ENCODE measurements around the gene SERGEF. TPM values are rescaled to one million over a fixed set of nuclear protein-coding genes. Genes with fewer than 3 reads are reported as not detected.

The SERGEF gene
- total and polyA plus RNA-seq, 2 of the 4 experiments (the other 2 are of a cell fraction), result 12.2 to 18.1 TPM

DNA sequence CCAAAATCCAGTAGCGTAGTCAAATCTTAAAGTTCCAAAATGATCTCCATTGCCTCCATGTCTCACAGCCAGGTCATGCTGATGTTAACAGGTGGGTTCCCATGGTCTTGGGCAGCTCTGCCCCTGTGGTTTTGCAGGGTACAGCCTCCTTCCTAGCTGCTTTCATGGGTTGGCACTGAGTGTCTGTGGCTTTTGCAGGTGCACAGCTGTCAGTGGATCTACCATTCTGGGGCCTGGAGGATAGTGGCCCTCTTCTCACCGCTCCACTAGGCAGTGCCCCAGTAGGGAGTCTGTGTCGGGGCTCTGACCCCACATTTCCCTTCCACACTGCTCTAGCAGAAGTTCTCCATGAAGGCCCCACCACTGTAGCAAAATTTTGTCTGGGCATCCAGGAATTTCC, 145.5 kb downstream of the SERGEF start:
- Histone ChIP-seq H2BK15ac (ENCODE audit: low read depth, low read length) (no peak overlapping the region), H3K4ac (ENCODE audit: low read depth, low read length) (no peak overlapping the region), H3K18ac (ENCODE audit: low read depth, low read length) (no peak overlapping the region), H3K4me3 (ENCODE audit: insufficient read depth, low read depth, low read length) (no peak overlapping the region), H4K5ac (ENCODE audit: low read depth, low read length) (no peak overlapping the region), H3K27ac (ENCODE audit: insufficient read depth, low read length) (no peak overlapping the region), H3K9me1 (ENCODE audit: insufficient read depth, low read length) (0 out of 2 replicates have a peak, but pooled peaks cover 4% of the 10 kb centered on the region), H3K23ac (ENCODE audit: low read depth, low read length) (no peak overlapping the region), H3K27me3 (ENCODE audit: control insufficient read depth, insufficient read depth, low read length) (no peaks in the 10 kb centered on the region), H4K20me1 (ENCODE audit: insufficient read depth, low read length) (no peaks in the 10 kb centered on the region; the same call in 1 of the 2 replicates), H3K4me2 (ENCODE audit: low read depth, low read length) (no peak overlapping the region), H2BK20ac (ENCODE audit: low read depth, low read length) (no peak overlapping the region), H2BK5ac (ENCODE audit: low read depth, low read length, poor library complexity, severe bottlenecking) (no peak overlapping the region), H3K9me3 (ENCODE audit: control insufficient read depth, insufficient read depth, low read length) (no peaks in the 10 kb centered on the region), H2AK5ac (ENCODE audit: low read depth, low read length) (no peak overlapping the region), H3K4me1 (ENCODE audit: control insufficient read depth, insufficient read depth, low read length) (peaks cover 2% of the 10 kb centered on the region; the same call in 1 of the 2 replicates), H4K91ac (ENCODE audit: insufficient read depth, low read depth, low read length) (no peak overlapping the region), H3K56ac (ENCODE audit: extremely low read depth, insufficient read depth, low read length) (no peak overlapping the region), H3K9ac (ENCODE audit: low read depth, low read length) (no peak overlapping the region), H3K79me1 (ENCODE audit: low read depth in 1 of 2, low read length in 2 of 2) (no peaks in the 10 kb centered on the region), H2AFZ (replicated peaks; ENCODE audit: low read length, poor library complexity) (no peak overlapping the region), H4K8ac (ENCODE audit: low read depth in 2 of 2, low read length in 2 of 2) (no peak overlapping the region), H2AK9ac (replicated peaks; ENCODE audit: low read depth, low read length, poor library complexity) (no peak overlapping the region), H3K36me3 (ENCODE audit: control insufficient read depth, insufficient read depth, low read length) (no peaks in the 10 kb centered on the region), H3K14ac (replicated peaks; ENCODE audit: low read depth, low read length) (no peak overlapping the region), H2BK120ac (ENCODE audit: low read depth, low read length) (no peak overlapping the region)
- DNase-seq, result no peak
- in situ Hi-C loops (cut with MboI; ENCODE audit: low sequenced_read_pairs), result no loop called here
- intact Hi-C loops (cut with micrococcal nuclease), result no loop called here
- ChIA-PET POLR2A (ENCODE audit: unreplicated experiment) (no interaction called here), CTCF (no interaction called here)
- no peak for TF ChIP-seq RFX5 (IDR thresholded peaks at IDR 0.05; ENCODE audit: low read depth, low read length)
- no peak for TF ChIP-seq RAD21 (IDR thresholded peaks at IDR 0.05; ENCODE audit: low read length)
- TF ChIP-seq NFE2L2 (IDR thresholded peaks at IDR 0.05; ENCODE audit: low read depth, low read length), result no peak
- no peak for TF ChIP-seq FOS (IDR thresholded peaks at IDR 0.05; ENCODE audit: low read depth, low read length)
- TF ChIP-seq, protein P1, sequence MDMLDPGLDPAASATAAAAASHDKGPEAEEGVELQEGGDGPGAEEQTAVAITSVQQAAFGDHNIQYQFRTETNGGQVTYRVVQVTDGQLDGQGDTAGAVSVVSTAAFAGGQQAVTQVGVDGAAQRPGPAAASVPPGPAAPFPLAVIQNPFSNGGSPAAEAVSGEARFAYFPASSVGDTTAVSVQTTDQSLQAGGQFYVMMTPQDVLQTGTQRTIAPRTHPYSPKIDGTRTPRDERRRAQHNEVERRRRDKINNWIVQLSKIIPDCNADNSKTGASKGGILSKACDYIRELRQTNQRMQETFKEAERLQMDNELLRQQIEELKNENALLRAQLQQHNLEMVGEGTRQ (IDR thresholded peaks at IDR 0.05; ENCODE audit: low read depth, low read length), result no peak
- TF ChIP-seq RCOR1 (IDR thresholded peaks at IDR 0.05; ENCODE audit: insufficient replicate concordance, low read length), result no peak
- no peak for TF ChIP-seq MAFK (IDR thresholded peaks at IDR 0.05; ENCODE audit: low read depth, low read length)
- TF ChIP-seq SMC3 (IDR thresholded peaks at IDR 0.05; ENCODE audit: low read depth, low read length), result no peak
- 100% methylated on average over 1 of the region's 3 CpGs; no CpG with 5 or more reads in 1 of the 2 experiments for WGBS, 2 experiments (ENCODE audit: extremely low coverage in 2 of 2, insufficient read length in 1 of 2)
- no peak for ATAC-seq (ENCODE audit: low read depth)
- no TSS peak for BruUV-seq (replicated peaks)
- dilution Hi-C loops (cut with HindIII; ENCODE audit: low sequenced_read_pairs, unreplicated experiment), result no loop called here

Measured in IMR-90 (cell line).